ENCODE results near the gene CAPZB.

Gene CAPZB

DNA sequence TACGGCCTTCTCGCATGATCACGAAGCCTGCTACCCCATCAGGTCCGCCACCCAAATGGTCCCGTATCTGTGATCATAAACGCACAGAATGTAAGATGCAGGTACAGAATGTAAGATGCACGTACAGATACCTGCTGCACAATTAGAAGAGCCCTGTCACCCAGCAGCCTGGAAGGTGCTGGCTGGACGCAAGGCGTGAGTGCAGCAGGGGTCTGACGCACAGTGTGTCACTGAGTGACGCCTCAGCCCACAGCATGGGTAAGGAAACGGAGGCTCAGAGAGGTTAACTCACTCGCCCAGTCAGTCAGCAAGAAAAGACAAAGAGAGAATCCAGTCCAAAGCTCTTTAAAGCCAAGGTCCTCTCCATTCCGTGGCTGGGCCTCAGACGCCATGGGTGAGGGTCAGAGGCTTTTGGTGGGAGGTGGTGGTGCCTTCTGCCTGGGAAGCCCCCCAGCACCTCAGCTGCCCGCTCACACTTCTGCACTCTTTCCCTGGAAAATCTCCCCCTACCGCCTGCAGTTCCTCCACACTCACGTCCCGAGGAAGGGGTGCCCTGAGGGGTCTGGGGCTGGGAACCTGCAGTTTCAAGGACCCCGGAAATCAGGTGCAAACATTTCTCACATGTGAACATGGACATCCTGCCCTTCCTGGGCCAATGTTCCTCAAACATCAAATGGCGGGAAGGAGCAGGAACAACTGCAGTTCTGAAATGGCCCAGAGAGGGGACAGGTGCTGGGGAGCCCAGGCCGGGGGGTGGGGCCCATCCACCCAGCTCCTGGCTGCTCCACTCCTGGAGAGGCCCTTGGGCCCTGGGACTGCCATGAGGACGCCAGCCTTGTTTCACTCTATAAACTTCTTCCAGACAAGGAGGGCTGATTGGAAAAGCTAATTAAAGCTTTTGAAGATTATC lies 113.9 kb downstream of the CAPZB start:
- TF ChIP-seq, protein P1, sequence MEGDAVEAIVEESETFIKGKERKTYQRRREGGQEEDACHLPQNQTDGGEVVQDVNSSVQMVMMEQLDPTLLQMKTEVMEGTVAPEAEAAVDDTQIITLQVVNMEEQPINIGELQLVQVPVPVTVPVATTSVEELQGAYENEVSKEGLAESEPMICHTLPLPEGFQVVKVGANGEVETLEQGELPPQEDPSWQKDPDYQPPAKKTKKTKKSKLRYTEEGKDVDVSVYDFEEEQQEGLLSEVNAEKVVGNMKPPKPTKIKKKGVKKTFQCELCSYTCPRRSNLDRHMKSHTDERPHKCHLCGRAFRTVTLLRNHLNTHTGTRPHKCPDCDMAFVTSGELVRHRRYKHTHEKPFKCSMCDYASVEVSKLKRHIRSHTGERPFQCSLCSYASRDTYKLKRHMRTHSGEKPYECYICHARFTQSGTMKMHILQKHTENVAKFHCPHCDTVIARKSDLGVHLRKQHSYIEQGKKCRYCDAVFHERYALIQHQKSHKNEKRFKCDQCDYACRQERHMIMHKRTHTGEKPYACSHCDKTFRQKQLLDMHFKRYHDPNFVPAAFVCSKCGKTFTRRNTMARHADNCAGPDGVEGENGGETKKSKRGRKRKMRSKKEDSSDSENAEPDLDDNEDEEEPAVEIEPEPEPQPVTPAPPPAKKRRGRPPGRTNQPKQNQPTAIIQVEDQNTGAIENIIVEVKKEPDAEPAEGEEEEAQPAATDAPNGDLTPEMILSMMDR (IDR thresholded peaks at IDR 0.05; ENCODE audit: unreplicated experiment in 3 of 3) = no peak
- no peaks in the 10 kb centered on the region for H3K9me3 Mint-ChIP-seq
- peaks cover 3% of the 10 kb centered on the region for H3K27me3 Mint-ChIP-seq (ENCODE audit: low read depth)
- no peak overlapping the region for H3K27ac Mint-ChIP-seq
- peaks cover 22% of the 10 kb centered on the region for H3K4me1 Mint-ChIP-seq
- H3K36me3 Mint-ChIP-seq (ENCODE audit: low read depth) = peaks cover 8% of the 10 kb centered on the region
- no peak overlapping the region for H3K4me3 Mint-ChIP-seq

DNA sequence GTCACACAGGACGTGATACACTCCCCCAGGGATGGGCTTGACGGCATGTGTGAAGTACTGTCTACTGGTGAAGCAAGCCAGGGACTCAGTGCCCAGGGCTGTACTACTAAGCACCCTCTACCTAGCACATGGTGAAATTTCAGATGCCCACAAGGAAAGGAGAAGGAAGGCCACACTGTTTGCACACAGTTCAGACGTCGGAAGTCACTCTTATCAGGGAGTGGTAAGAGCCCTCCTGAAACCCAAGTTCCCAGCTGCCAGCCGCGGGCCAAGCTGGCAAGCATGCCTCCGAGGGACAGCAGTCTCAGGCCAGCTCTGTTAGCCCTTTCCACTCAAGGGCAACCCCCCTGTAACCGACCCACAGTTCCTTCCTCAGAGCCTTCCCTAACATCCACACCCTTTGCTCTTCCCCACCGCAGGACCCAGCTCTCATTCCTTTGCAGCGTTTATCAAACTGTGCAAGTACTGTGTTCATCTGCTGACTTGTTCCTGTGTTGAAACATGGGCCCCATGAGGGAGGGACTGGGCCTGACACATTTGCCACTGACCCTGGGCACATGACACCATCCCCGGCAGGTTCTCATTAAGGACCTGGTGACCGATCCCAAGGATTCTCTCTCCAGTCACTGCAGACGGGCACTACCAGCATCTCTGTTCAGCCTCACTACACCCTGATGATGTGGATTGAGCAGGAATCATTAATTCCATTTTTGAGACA lies 114.7 kb downstream of the CAPZB start:
- H3K27ac Mint-ChIP-seq = no peak overlapping the region
- TF ChIP-seq, protein P1 (IDR thresholded peaks at IDR 0.05; ENCODE audit: unreplicated experiment in 3 of 3) = no peak
- peaks cover 3% of the 10 kb centered on the region for H3K27me3 Mint-ChIP-seq (ENCODE audit: low read depth)
- no peak overlapping the region for H3K4me3 Mint-ChIP-seq
- no peaks in the 10 kb centered on the region for H3K9me3 Mint-ChIP-seq
- H3K4me1 Mint-ChIP-seq = peaks cover 17% of the 10 kb centered on the region
- peaks cover 2% of the 10 kb centered on the region for H3K36me3 Mint-ChIP-seq (ENCODE audit: low read depth)

- H3K9me3 Mint-ChIP-seq = no peaks in the 10 kb centered on the region
- peaks cover 3% of the 10 kb centered on the region for H3K36me3 Mint-ChIP-seq (ENCODE audit: low read depth)
- H3K4me1 Mint-ChIP-seq = peaks cover 16% of the 10 kb centered on the region
- TF ChIP-seq, protein P1 (IDR thresholded peaks at IDR 0.05; ENCODE audit: unreplicated experiment in 3 of 3) = no peak
- H3K4me3 Mint-ChIP-seq = no peak overlapping the region
- peaks cover 3% of the 10 kb centered on the region for H3K27me3 Mint-ChIP-seq (ENCODE audit: low read depth)
- H3K27ac Mint-ChIP-seq = peak overlapping the region in 1 of 3 experiments; percentile 53
These were observed 115.8 kb downstream of the CAPZB start for GRCh38 chr1:19369396-19370090.

- Mint-ChIP-seq H3K9me3 (no peaks in the 10 kb centered on the region), H3K27me3 (ENCODE audit: low read depth) (peaks cover 3% of the 10 kb centered on the region), H3K4me3 (no peak overlapping the region), H3K4me1 (peaks cover 20% of the 10 kb centered on the region), H3K27ac (peak overlapping the region in 1 of 3 experiments; percentile 53), H3K36me3 (ENCODE audit: low read depth) (peaks cover 3% of the 10 kb centered on the region)
- TF ChIP-seq, protein P1 (IDR thresholded peaks at IDR 0.05; ENCODE audit: unreplicated experiment in 3 of 3) = no peak
These were observed 116.4 kb downstream of the CAPZB start for GRCh38 chr1:19368964-19369363.

- Mint-ChIP-seq H3K4me1 (peaks cover 23% of the 10 kb centered on the region), H3K27me3 (ENCODE audit: low read depth) (peaks cover 3% of the 10 kb centered on the region), H3K4me3 (no peak overlapping the region), H3K36me3 (ENCODE audit: low read depth) (peaks cover 3% of the 10 kb centered on the region), H3K9me3 (no peaks in the 10 kb centered on the region), H3K27ac (no peak overlapping the region)
- TF ChIP-seq, protein P1 (IDR thresholded peaks at IDR 0.05; ENCODE audit: unreplicated experiment in 3 of 3) = no peak
These were observed 117.3 kb downstream of the CAPZB start for GRCh38 chr1:19368050-19368449.
